Peyer's patch (tissue), 4 donors: ENCODE results near the gene SPSB4. TPM values are rescaled to one million over a fixed set of nuclear protein-coding genes. Genes with fewer than 3 reads are reported as not detected.

Experiments used
- DNase-seq, 3 donors: peaks; one replicate each; pipeline ENCODE4 v3.0.0-alpha.2; 2017 to 2019
- H3K27ac ChIP-seq, 4 donors: fragments of 200-600 bp; sonication (generic); one replicate each; pipeline ENCODE4 v1.5.1; 2016 to 2019
- H3K27me3 ChIP-seq, 2 donors: fragments of 200-600 bp; sonication (generic); one replicate each; pipeline ENCODE4 v1.5.1; 2019
- H3K36me3 ChIP-seq, 3 donors: fragments of 200-600 bp; sonication (generic); one replicate each; pipeline ENCODE4 v1.5.1; 2016 to 2019
- H3K4me1 ChIP-seq, 4 donors: fragments of 200-600 bp; sonication (generic); one replicate each; pipeline ENCODE4 v1.5.1; 2016 to 2019
- H3K4me3 ChIP-seq, 4 donors: fragments of 200-600 bp; sonication (generic); 1 replicate in 3 of 4; 2 replicates in 1 of 4; pipeline ENCODE4 v1.5.1; 2016 to 2019; ENCODE audit warnings: mild to moderate bottlenecking in 1 of 4
- H3K9me3 ChIP-seq, 4 donors: fragments of 200-600 bp; sonication (generic); one replicate each; pipeline ENCODE4 v1.5.1; 2016 to 2019; ENCODE audit warnings: mild to moderate bottlenecking in 1 of 4
- CTCF ChIP-seq, 6 experiments: fragments of 450-650 bp in 4 of 6; fragments of 200-600 bp in 2 of 6; sonication (generic) in 1 of 6; IDR thresholded peaks; one replicate each; pipeline ENCODE4 v1.5.1; 2017 to 2019; ENCODE audit warnings: antibody characterized with exemption in 6 of 6, mild to moderate bottlenecking in 3 of 6, moderate library complexity in 1 of 6
- POLR2A ChIP-seq, 2 donors: fragments of 450-650 bp; IDR thresholded peaks; one replicate each; pipeline ENCODE4 v1.5.1; 2017; ENCODE audit warnings: antibody characterized with exemption in 2 of 2, mild to moderate bottlenecking in 2 of 2, moderate library complexity in 2 of 2
- total RNA-seq, 4 donors: library from RNA; depleted of rRNA; stranded (reverse); fragments of >200 nt; gene quantifications; one replicate each; pipeline ENCODE4 v1.1.0, GENCODE V29; 2016

SPSB4 gene
- total RNA-seq, 4 donors from 2014 or later: 0.35 TPM; not detected in 3

GRCh38 chr3:141102372-141102771 lies 51.2 kb downstream of the SPSB4 start:
- Histone ChIP-seq H3K4me1 (no peaks in the 10 kb centered on the region), H3K27ac (no peak overlapping the region), H3K36me3 (no peaks in the 10 kb centered on the region), H3K9me3 (no peaks in the 10 kb centered on the region), H3K4me3 (no peak overlapping the region), H3K27me3 (no peaks in the 10 kb centered on the region)
- TF ChIP-seq CTCF (IDR thresholded peaks at IDR 0.05) (no peak), POLR2A (IDR thresholded peaks at IDR 0.05) (no peak)
- no peak for DNase-seq

- Histone ChIP-seq H3K36me3 (no peaks in the 10 kb centered on the region), H3K4me1 (no peaks in the 10 kb centered on the region), H3K9me3 (no peaks in the 10 kb centered on the region), H3K4me3 (no peak overlapping the region), H3K27me3 (no peaks in the 10 kb centered on the region), H3K27ac (no peak overlapping the region)
- peak in 1 of 3 donors; percentile 32 for DNase-seq
- no peak for TF ChIP-seq CTCF (IDR thresholded peaks at IDR 0.05)
- TF ChIP-seq POLR2A (IDR thresholded peaks at IDR 0.05): no peak
Measured at GRCh38 chr3:141103067-141103466, 51.9 kb downstream of the SPSB4 start.

GRCh38 chr3:141103503-141103902 lies 52.4 kb downstream of the SPSB4 start:
- Histone ChIP-seq H3K36me3 (no peaks in the 10 kb centered on the region), H3K9me3 (no peaks in the 10 kb centered on the region), H3K4me1 (no peaks in the 10 kb centered on the region), H3K27me3 (no peaks in the 10 kb centered on the region), H3K27ac (no peak overlapping the region), H3K4me3 (no peak overlapping the region)
- no peak for TF ChIP-seq POLR2A (IDR thresholded peaks at IDR 0.05)
- TF ChIP-seq CTCF (IDR thresholded peaks at IDR 0.05): no peak
- peak in 1 of 3 donors; percentile 13 for DNase-seq

- Histone ChIP-seq H3K4me3 (no peak overlapping the region), H3K36me3 (no peaks in the 10 kb centered on the region), H3K9me3 (no peaks in the 10 kb centered on the region), H3K27ac (no peak overlapping the region), H3K27me3 (no peaks in the 10 kb centered on the region), H3K4me1 (no peaks in the 10 kb centered on the region)
- TF ChIP-seq POLR2A (IDR thresholded peaks at IDR 0.05) (no peak), CTCF (IDR thresholded peaks at IDR 0.05) (no peak)
- peak in 1 of 3 donors; percentile 34 for DNase-seq
Measured at GRCh38 chr3:141104151-141104821, 53.1 kb downstream of the SPSB4 start.

- Histone ChIP-seq H3K4me3 (no peak overlapping the region), H3K27me3 (no peaks in the 10 kb centered on the region), H3K27ac (no peak overlapping the region), H3K9me3 (no peaks in the 10 kb centered on the region), H3K36me3 (no peaks in the 10 kb centered on the region), H3K4me1 (no peaks in the 10 kb centered on the region)
- peak in 2 of 3 donors; percentile 78 to 91 for DNase-seq
- TF ChIP-seq CTCF (IDR thresholded peaks at IDR 0.05) (peak; percentile 34 to 81 (median 74)), POLR2A (IDR thresholded peaks at IDR 0.05) (no peak)
Measured at GRCh38 chr3:141105828-141106628, 54.9 kb downstream of the SPSB4 start.
